Measurements from ENCODE around the gene DDX55.
"Not testable (repeated sequence)": the region's sequence is repeated elsewhere in the genome, so short reads cannot be mapped to it uniquely, and the experiment has no call there.

The DDX55 gene

DNA sequence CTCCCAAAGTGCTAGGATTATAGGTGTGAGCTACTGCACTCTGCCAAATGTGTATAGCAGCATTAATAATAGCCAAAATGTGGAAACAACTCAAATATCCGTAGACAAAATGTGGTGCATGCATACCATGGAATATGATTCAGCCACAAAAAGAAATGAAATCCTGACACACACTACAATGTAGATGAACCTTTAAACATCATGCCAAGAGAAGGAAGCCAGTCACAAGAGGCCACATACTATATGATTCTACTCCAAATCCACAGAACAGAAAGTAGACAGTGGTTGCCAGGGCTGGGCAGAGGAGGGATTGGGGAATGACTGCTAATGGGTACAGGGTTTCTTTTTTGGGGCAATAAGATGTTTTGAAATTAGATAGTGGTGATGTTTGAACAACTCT lies 25.3 kb upstream of the DDX55 start:
- TF ChIP-seq, protein P1, sequence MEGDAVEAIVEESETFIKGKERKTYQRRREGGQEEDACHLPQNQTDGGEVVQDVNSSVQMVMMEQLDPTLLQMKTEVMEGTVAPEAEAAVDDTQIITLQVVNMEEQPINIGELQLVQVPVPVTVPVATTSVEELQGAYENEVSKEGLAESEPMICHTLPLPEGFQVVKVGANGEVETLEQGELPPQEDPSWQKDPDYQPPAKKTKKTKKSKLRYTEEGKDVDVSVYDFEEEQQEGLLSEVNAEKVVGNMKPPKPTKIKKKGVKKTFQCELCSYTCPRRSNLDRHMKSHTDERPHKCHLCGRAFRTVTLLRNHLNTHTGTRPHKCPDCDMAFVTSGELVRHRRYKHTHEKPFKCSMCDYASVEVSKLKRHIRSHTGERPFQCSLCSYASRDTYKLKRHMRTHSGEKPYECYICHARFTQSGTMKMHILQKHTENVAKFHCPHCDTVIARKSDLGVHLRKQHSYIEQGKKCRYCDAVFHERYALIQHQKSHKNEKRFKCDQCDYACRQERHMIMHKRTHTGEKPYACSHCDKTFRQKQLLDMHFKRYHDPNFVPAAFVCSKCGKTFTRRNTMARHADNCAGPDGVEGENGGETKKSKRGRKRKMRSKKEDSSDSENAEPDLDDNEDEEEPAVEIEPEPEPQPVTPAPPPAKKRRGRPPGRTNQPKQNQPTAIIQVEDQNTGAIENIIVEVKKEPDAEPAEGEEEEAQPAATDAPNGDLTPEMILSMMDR (IDR thresholded peaks at IDR 0.05; ENCODE audit: insufficient read depth, low read depth, low read length, missing control alignments), result no peak
- DNase-seq (ENCODE audit: low read depth), result no peak
- no peak overlapping the region for H3K4me3 ChIP-seq (ENCODE audit: low read depth, low read length)

DNA sequence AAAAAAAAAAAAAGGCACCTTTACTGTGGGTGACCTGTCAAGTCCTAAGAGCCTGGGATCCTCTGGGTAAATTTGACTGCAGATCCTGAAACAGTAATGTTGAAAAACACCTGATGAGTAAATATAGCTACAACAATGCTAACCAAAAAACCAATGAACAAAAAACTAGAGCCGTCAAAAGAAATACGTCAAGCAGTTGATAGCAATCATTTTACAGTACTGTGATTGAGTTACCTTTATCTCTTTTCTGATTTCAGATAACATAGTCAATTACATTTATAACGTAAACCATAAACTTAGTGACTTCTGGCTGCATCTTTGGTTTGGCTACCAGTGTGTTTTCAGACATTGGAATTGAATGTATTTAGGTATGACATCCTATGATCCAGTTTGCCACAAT lies 23.7 kb upstream of the DDX55 start:
- TF ChIP-seq, protein P1 (IDR thresholded peaks at IDR 0.05; ENCODE audit: insufficient read depth, low read depth, low read length, missing control alignments), result no peak
- no peak for DNase-seq (ENCODE audit: low read depth)

DNA sequence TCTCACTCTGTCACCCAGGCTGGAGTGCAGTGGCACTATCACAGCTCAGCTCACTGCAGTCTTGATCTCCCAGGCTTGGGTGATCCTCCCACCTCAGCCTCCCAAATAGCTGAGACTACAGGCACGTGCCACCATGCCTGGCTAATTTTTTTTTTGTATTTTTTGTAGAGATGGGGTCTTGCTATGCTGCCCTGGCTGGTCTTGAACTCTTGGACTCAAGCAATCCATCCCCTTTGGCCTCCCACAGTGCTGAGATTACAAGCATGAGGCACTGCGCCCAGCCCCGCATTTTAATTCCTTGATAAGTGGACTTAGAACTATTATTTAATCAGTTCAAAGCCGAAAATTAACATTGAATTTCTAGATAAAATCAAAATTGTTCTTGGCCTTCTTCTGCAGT lies 23.1 kb upstream of the DDX55 start:
- H3K4me3 ChIP-seq (ENCODE audit: low read depth, low read length); DNase-seq (ENCODE audit: low read depth): not testable (repeated sequence)

More for the DNA sequence above, 23.7 kb upstream of the DDX55 start:
- H3K4me3 ChIP-seq (ENCODE audit: low read depth, low read length), result no peak overlapping the region

DNA sequence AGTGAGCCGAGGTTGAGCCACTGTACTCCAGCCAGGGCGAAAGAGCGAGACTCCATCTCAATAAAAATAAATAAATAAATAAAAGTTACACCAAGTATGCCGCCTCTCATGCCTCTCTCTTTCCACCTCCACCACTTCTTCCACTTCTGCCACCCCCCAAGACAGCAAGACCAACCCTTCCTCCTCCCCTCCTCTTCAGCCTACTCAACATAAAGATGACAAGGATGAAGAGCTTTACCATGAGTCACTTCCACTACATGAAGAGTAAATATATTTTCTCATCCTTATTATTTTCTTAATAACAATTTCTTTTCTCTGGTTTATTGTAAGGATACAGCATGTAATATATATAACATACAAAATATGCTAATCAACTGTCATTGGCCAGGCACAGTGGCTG lies 21.1 kb upstream of the DDX55 start:
- TF ChIP-seq, protein P1 (IDR thresholded peaks at IDR 0.05; ENCODE audit: insufficient read depth, low read depth, low read length, missing control alignments), result no peak
- no peak for DNase-seq (ENCODE audit: low read depth)
- H3K4me3 ChIP-seq (ENCODE audit: low read depth, low read length), result no peak overlapping the region

DNA sequence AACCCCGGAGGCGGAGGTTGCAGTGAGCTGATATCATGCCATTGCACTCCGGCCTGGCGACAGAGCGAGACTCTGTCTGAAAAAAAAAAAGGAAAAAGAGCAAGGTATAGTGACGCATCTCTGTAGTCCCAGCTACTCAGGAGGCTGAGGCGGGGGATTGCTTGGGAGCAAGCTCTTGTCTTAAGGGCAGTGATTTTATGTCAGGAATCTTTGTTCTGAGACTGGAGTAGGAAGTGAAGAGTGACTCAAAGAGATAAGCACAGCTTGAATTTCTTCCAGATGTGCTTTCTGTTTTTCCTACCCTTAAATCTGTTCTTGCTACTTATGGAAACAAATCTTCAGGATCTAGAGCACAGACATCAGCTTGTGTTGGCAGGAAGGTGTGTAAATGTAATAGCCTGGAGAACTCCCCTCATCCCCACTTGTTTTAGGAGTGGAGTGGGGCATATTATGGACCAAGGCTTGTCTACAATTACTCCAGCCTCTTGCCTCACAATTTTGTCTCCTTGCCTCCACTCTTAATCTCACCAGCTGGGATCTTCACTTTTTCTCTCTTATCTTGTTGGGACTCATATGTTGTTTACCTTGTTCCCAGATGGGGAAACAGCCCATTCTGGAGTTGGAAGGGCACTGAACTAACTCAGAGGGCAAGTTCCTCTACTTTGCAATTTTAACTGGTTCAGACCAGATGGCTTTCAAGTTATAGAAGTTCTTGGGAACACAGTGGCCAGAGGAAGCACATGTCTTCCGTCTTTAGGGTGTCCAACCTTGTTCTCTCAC lies 10.0 kb upstream of the DDX55 start:
- DNase-seq (ENCODE audit: low read depth), result no peak
- H3K4me3 ChIP-seq (ENCODE audit: low read depth, low read length), result no peak overlapping the region
- TF ChIP-seq, protein P1 (IDR thresholded peaks at IDR 0.05; ENCODE audit: insufficient read depth, low read depth, low read length, missing control alignments), result no peak

DNA sequence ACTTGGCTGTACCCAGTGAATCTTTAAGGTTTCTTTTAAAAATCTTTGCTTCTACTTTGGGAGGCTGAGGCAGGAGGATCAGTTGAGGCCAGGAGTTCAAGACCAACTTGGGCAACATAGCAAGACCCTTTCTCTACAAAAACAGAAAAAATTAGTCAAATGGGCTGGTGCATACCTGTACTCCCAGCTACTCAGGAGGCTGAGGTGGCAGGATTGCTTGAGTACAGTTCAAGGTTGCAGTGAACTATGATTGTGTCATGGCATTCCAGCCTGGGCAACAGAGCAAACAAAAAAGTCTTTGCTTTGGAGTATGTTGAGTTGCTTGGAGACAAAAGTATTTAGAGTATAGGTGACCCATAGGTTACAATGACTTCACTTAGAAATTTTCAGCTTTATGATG lies 6.2 kb upstream of the DDX55 start:
- TF ChIP-seq, protein P1 (IDR thresholded peaks at IDR 0.05; ENCODE audit: insufficient read depth, low read depth, low read length, missing control alignments), result no peak
- no peak overlapping the region for H3K4me3 ChIP-seq (ENCODE audit: low read depth, low read length)
- no peak for DNase-seq (ENCODE audit: low read depth)

DNA sequence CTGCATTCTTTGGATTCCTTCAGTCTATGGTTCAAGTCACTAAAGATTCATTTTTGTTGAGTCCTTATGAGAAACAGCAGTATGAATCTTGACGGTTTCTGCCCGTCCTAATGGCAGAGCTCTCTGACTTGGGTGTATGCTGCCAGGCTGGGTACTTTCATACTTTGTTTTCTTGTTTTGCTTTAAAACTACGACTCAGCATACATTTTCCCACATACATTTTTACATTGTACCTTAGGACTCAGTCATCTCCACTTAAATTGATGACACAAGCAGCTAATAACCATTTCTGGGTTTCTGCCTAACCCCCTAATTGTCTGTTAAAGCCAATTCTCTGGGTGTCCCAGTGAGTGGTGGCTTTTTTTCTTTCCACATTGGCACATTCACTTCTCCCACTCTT lies 4.8 kb upstream of the DDX55 start:
- no peak for DNase-seq (ENCODE audit: low read depth)
- H3K4me3 ChIP-seq (ENCODE audit: low read depth, low read length), result no peak overlapping the region
- TF ChIP-seq, protein P1 (IDR thresholded peaks at IDR 0.05; ENCODE audit: insufficient read depth, low read depth, low read length, missing control alignments), result no peak

Measured in GM12865 (cell line).